Smooth muscle cell of the brain vasculature (primary cell): ENCODE measurements around the gene MUC6.

Source experiments
- DNase-seq: peaks from one replicate; pipeline ENCODE4 v3.0.0-alpha.2; 2012; ENCODE audit warnings: low read depth, low spot score

MUC6 gene

DNA sequence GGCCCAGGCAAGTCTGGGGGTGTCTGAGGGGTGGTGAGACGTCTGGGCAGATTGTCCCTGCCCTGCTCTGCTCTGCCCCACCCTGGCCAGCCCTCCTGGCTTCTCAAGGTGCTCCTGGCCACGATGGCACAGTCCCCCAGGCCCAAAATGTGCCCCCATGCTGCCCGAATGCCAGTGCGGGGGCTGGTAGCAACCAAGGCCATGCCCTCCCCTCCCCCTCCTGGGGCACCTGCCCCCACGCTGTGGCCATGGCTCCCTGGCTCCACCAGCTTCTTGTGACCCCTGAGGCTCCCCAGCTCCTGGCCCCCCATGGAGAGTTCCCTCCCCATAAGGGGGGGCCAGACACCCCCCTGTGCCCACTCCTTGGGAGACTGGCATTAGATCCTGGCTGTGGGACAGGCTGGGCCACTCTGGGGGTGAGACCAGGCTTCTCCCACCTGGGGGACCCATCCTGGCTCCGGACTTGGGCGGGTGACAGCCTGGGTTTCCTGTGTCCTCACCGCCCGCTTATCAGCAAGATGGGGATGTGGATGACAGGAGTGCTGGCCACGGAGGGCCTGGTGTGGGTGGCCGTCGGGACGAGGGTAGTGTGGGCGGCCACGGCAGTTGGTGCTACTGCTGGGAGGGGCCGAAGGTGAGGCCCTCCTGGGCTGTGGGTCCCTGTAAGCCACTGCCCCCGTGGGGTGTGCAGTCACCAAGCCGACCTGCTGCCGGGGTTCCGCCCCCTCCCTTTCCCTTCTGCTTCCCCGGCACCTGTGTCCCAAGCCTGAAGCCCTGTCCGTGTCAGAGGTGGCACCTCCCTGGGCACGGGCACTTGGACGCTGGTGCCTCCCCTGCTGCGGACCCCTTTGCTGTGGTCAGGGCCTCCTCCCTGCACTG lies 15.9 kb upstream of the MUC6 start:
- no peak for DNase-seq

- DNase-seq, result no peak
These were observed 15.0 kb upstream of the MUC6 start for GRCh38 chr11:1051356-1052132.

- no peak for DNase-seq
These were observed 14.2 kb upstream of the MUC6 start for GRCh38 chr11:1050581-1051355.

DNA sequence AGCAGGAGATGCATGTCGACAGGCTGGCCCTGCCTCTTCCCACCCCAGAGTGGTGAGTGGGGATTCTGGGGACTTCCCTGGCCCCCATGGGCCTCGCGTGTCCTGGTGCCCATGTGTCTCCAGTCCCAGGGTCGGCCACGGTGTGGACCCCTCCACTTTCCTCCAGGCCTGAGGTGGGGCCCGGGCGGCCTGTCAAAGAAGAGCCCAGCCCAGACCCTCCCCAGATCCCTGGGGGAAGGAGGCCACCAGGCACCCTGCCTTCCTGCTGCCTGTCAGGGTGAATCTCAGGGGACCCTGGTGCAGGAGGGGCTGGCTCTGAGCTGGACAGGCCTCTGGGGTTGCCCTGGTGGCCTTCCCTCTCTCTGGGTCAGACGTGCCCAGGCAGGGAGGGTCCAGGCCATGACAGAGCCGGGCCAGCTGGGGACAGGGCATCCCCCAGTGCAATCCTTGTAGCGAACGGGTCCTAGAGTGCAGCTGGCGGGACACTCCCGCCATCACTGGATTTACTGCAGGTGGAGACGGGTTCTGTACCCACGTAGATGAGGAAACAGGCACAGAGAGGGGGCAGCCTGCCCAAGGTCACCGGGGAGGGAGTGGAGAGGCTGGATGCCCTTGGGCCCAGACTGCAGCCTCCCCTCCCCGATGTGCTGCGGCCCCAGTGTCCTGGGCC lies 13.5 kb upstream of the MUC6 start:
- no peak for DNase-seq

GRCh38 chr11:1049431-1049891 lies 12.9 kb upstream of the MUC6 start:
- no peak for DNase-seq

DNA sequence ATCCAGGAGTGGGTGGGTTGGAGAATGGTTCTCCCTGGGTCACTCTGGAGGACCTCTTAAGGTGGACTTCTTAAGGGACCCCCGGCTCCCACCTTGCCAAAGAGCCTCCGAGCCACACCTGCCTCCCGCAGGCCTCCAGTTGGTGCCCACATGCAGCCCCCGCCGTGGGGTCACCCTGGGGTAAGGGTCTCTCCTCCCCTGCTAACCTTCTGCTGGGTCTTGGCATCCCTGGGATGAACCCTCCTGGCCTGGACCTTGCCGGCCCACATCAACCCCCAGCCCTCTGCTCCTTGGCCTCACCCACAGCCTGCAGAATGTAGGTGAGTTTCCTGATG lies 12.5 kb upstream of the MUC6 start:
- DNase-seq, result no peak

DNA sequence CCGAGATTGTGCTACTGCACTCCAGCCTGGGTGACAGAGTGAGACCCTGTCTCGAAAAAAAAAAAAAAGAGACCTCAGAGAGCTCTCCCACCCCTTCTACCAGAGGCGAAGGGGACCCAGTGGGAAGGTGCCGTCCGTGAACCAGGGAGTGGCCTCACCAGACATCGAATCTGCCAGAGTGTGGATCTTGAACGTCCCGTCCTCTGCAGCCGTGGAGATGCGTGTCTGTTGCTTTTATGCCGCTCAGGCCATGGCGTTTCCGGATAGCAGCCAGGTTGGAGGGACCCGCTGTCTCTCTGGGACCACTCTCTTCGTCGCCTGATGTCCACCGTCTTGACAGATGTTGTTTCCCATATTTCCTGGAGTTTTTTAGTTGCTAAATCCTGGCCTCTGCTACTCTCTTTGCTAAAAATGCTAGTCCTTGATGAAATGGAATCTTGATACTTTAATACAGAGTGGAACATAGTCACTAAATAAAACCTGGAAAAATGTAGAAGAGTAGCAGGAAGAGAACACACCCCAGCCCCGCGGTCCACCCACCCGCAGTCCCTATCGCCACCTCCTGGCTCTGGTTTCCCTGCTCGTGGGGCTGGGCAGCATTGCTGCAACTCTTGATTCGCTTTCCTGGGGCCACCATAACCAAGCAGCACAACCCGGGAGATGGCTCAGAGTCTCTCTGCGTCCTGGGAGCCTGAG lies 12.0 kb upstream of the MUC6 start:
- no peak for DNase-seq

GRCh38 chr11:1047595-1048156 lies 11.2 kb upstream of the MUC6 start:
- DNase-seq, result no peak

DNA sequence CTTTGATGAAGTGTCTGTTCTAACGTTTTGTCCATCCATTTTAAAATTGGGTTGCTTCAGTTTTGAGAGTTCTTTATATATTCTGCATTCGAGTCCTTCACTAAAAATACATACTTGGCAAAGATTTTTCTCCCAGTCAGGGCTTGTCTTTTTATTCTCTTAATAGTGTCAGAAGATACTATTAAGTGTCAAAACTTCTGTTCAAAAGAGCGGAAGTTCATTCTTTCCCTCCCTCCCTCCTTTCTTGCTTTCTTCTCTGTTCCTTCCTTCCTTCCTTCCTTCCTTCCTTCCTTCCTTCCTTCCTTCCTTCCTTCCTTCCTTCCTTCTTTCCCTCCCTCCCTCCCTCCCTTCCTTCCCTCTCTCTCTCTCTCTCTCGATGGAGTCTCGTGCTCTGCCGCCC lies 7.6 kb upstream of the MUC6 start:
- DNase-seq, result no peak

- no peak for DNase-seq
These were observed 7.1 kb upstream of the MUC6 start for GRCh38 chr11:1043563-1044096.

DNA sequence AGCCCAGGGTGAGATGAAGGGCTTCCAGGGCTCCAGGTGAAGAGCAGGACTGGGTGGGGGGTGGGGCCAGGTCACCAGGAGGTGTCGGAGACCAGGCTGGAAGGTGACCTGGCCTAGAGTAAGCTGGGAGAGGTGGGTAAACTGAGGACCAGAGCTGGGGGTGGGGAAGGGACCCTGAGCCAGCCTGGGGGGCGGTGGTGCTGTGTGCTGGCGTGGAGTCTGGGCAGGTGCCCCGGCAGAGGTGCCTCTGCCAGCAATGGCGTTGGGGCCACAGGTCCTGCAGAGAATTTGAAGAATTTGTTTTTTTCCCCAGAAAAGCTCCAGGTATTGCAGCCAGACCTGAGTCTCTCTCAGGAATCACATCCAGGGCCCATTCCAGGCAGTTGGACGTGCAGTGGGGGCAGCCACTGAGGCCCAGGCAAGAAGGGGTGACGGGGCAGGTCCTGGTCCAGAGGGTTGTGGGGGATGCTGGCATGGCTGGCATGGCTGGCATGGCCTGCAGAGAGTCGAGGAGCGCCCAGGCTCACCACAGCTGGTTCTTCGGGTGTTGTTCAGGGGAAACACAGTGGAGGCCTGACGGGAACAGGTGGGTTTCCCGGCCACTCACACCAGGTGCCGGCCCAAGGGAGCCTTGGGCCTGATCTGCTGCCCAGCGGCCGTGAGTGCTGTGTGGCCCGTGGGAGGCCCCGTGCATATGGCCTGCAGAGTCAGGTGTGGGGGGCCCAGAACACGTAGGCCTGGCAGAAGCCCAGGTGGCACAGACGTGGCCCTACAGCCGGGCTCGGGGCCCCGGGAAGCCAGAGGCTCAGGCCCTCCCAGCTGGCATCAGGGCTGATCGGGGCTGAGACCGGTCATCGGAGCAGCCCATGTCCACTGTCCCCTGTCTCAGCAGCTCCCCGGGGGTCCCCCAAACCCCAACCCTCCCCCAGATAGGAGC lies 6.4 kb upstream of the MUC6 start:
- DNase-seq, result no peak

DNA sequence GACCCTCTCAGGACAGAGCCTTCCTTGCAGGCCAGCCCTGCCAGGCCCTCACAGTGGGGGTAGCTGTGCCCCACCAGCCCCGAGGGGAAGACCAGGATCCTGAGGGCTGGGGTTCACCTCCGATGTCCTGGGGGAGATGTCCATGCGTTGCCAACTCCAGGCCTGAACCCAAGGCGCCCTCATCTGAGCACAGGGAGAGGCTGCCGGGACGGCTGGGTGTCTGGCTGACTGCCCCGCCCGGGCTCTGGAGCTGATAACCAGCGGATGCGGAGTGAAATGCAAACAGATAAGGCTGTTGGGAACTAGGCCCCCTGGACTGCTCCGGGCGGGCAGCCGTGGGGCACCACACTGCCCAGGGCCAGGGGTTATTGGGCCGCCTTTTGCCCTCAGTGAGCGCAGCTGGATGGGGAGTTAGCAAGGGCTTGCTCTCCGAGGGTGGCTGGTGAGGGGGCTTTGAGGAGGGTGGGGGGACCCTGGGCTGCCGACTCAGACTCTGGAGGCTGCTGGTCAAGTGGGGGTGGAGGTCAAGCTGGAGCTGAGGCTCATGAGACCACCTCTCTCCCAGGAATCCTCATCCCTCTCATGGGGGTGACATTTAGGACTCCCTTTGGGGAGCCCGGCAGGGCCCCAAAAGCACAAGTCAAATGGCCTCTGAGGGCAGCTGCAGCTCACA lies 5.6 kb upstream of the MUC6 start:
- DNase-seq, result no peak

DNA sequence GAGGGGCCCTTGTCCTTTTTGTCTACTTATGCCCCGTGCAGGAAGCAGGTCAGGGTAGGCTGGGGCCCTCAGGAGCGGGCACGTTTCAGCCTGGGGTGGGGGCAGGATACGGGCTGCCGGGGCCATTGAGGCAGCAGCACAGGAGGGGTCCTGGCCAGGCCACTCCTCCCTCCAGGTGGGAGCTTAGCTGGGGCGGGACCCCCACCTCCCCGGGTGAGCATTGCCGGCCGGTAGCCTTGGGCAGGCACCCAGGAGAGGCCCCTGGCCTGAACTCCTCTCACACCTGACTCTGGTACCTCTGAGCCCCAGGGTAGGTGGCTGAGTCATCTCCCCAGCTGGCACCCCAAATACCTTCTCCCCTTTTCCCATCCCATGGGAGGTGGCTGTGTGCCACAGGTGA lies 5.0 kb upstream of the MUC6 start:
- DNase-seq, result no peak

DNA sequence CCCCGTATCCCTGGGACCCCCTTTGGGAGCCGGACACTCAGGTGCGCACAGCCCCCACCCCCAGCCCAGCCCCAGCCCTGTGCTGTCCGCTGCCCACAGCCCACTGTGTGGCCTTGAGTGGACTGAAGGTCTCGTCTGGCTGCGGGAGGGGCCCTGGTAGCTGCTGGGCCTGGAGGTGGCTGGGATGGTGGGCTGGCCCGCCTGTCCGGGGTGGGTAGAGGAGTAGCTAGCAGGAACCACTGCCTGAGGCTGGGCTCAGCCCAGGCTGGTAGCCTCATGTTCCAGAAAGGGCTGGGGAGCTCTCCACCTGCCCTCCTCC lies 4.6 kb upstream of the MUC6 start:
- DNase-seq, result no peak

GRCh38 chr11:1040428-1041148 lies 4.1 kb upstream of the MUC6 start:
- no peak for DNase-seq

GRCh38 chr11:1039481-1040427 lies 3.2 kb upstream of the MUC6 start:
- no peak for DNase-seq

- no peak for DNase-seq
These were observed 2.4 kb upstream of the MUC6 start for GRCh38 chr11:1038921-1039320.
